ENCODE measurements around the gene CFAP45. TPM values are rescaled to one million over a fixed set of nuclear protein-coding genes. Genes with fewer than 3 reads are reported as not detected.

Gene CFAP45
- total RNA-seq, 1 donor from 2014 or later = 0.74 TPM

DNA sequence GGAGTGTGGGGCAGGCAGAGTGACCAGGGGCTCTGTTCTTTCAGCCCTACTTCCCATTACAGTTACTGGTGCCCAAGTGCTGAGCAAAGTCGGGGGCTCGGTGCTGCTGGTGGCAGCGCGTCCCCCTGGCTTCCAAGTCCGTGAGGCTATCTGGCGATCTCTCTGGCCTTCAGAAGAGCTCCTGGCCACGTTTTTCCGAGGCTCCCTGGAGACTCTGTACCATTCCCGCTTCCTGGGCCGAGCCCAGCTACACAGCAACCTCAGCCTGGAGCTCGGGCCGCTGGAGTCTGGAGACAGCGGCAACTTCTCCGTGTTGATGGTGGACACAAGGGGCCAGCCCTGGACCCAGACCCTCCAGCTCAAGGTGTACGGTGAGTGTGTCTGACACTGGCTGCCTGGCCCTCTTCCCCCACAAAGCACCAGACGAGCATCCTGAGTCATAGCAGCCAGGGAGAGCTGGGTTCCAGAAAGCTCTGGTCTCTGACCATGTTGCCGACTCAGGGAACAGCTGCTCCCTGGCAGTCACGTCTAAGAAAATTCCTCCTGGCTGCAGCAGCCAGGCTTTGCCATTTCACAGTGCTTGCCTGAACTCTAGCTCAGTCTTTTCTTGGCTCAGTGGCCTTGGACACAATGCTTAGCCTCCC lies 70.0 kb downstream of the CFAP45 start:
- DNase-seq (ENCODE audit: low spot score, unreplicated experiment) = no peak
- H3K4me3 Mint-ChIP-seq (ENCODE audit: low read depth) = no peak overlapping the region
- H3K27ac Mint-ChIP-seq = no peak overlapping the region
- no peaks in the 10 kb centered on the region for H3K36me3 Mint-ChIP-seq (ENCODE audit: insufficient read depth)
- no peaks in the 10 kb centered on the region for H3K9me3 Mint-ChIP-seq (ENCODE audit: low read depth)
- TF ChIP-seq, protein P1, sequence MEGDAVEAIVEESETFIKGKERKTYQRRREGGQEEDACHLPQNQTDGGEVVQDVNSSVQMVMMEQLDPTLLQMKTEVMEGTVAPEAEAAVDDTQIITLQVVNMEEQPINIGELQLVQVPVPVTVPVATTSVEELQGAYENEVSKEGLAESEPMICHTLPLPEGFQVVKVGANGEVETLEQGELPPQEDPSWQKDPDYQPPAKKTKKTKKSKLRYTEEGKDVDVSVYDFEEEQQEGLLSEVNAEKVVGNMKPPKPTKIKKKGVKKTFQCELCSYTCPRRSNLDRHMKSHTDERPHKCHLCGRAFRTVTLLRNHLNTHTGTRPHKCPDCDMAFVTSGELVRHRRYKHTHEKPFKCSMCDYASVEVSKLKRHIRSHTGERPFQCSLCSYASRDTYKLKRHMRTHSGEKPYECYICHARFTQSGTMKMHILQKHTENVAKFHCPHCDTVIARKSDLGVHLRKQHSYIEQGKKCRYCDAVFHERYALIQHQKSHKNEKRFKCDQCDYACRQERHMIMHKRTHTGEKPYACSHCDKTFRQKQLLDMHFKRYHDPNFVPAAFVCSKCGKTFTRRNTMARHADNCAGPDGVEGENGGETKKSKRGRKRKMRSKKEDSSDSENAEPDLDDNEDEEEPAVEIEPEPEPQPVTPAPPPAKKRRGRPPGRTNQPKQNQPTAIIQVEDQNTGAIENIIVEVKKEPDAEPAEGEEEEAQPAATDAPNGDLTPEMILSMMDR (IDR thresholded peaks at IDR 0.05; ENCODE audit: unreplicated experiment) = no peak
- peaks cover 77% of the 10 kb centered on the region for H3K27me3 Mint-ChIP-seq
- H3K4me1 Mint-ChIP-seq (ENCODE audit: low read depth) = peaks cover 10% of the 10 kb centered on the region

DNA sequence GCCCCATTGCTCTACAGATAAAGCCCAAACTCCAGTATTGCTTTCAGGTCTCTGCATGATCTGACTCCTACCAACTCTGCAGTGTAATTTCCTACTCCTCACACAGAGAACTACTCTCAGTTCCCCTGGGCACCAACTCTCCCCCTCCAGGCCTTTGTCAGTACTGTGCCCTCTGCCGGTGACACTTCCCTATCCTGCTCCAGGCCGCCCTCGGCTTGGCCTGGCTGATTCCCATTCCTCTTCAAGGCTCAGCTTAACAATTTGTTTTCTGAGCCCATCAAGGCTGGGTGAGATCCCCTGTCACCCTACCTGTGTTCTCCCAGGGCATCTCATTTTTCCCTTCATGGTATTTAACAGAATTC lies 70.7 kb downstream of the CFAP45 start:
- no peak for DNase-seq (ENCODE audit: low spot score, unreplicated experiment)
- Mint-ChIP-seq H3K9me3 (ENCODE audit: low read depth) (no peaks in the 10 kb centered on the region), H3K27me3 (peaks cover 78% of the 10 kb centered on the region), H3K36me3 (ENCODE audit: insufficient read depth) (no peaks in the 10 kb centered on the region), H3K27ac (no peak overlapping the region), H3K4me3 (ENCODE audit: low read depth) (no peak overlapping the region), H3K4me1 (ENCODE audit: low read depth) (peaks cover 10% of the 10 kb centered on the region)
- TF ChIP-seq, protein P1 (IDR thresholded peaks at IDR 0.05; ENCODE audit: unreplicated experiment) = peak; percentile 61

DNA sequence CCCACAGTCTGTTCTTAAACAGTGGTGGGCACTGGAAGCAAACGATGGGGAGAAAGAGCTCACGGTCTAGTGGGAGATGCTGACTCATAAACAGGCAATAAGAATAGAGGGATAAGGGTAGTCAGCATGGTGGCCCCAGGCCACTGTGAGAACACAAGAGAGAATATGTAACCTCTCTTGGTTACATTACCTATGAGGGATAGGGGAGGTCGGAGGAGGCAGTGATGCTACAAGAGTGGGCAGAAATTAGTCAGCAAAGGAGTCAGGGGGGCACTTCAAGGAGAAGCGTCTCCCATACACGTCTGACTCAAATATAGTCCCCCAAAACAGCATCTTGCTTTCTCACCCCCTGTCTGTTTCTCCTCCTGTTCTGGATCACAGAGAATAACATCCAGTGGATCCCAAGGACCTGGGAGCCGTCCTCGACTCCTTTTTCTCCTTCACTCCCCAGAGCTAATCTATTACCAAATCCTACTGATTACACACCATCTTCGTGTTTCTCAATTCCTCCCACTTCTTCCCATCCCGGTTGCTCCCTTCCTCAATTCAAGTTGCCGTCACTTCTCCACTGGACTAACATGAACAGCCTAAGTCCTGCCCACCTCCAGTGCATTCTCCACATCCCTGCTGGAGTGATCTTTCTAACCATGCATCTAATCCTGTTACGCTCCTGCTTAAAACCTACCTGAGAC lies 71.2 kb downstream of the CFAP45 start:
- TF ChIP-seq, protein P1 (IDR thresholded peaks at IDR 0.05; ENCODE audit: unreplicated experiment) = no peak
- no peaks in the 10 kb centered on the region for H3K36me3 Mint-ChIP-seq (ENCODE audit: insufficient read depth)
- H3K27ac Mint-ChIP-seq = no peak overlapping the region
- no peaks in the 10 kb centered on the region for H3K9me3 Mint-ChIP-seq (ENCODE audit: low read depth)
- peaks cover 10% of the 10 kb centered on the region for H3K4me1 Mint-ChIP-seq (ENCODE audit: low read depth)
- DNase-seq (ENCODE audit: low spot score, unreplicated experiment) = no peak
- H3K27me3 Mint-ChIP-seq = peaks cover 80% of the 10 kb centered on the region
- no peak overlapping the region for H3K4me3 Mint-ChIP-seq (ENCODE audit: low read depth)

DNA sequence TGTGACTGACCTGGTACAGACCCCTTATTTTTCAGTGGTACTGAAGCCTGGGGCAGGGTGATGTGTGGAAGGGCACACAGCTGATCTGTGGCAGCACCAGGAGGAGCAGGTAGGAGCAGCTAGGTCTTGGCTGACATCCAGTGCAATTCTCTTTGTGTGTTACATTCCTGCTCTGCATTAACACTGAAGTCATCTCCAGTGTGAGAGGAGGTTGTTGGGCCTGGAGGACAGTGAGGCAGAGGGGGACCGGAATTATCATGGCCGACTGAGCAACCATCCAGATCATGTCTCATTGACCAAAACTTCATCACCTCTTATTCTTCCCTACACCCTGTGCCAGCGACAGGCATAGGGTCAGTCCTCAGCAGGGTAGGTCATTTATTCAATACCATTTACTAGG lies 71.8 kb downstream of the CFAP45 start:
- H3K9me3 Mint-ChIP-seq (ENCODE audit: low read depth) = no peaks in the 10 kb centered on the region
- peaks cover 14% of the 10 kb centered on the region for H3K4me1 Mint-ChIP-seq (ENCODE audit: low read depth)
- no peak for DNase-seq (ENCODE audit: low spot score, unreplicated experiment)
- peaks cover 80% of the 10 kb centered on the region for H3K27me3 Mint-ChIP-seq
- TF ChIP-seq, protein P1 (IDR thresholded peaks at IDR 0.05; ENCODE audit: unreplicated experiment) = no peak
- H3K27ac Mint-ChIP-seq = no peak overlapping the region
- no peak overlapping the region for H3K4me3 Mint-ChIP-seq (ENCODE audit: low read depth)
- H3K36me3 Mint-ChIP-seq (ENCODE audit: insufficient read depth) = no peaks in the 10 kb centered on the region

DNA sequence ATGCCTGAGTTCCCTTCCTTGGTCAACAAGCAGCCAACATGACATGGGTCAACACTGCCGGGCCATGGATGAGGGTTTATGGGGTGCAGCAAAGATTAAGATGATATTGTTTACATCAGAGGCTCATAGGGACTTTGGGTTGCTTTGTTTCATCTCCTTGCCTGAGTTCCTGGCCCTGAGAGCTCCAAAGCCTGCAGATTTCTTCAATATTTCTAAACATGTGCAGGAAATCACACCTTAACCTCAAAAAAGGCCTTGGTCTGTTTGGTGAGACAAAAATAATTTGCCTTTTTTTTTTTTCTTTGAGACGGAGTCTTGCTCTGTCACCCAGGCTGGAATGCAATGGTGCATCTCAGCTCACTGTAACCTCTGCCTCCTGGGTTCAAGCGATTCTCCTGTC lies 72.4 kb downstream of the CFAP45 start:
- TF ChIP-seq, protein P1 (IDR thresholded peaks at IDR 0.05; ENCODE audit: unreplicated experiment) = no peak
- peaks cover 86% of the 10 kb centered on the region for H3K27me3 Mint-ChIP-seq
- no peak overlapping the region for H3K4me3 Mint-ChIP-seq (ENCODE audit: low read depth)
- no peak overlapping the region for H3K27ac Mint-ChIP-seq
- H3K9me3 Mint-ChIP-seq (ENCODE audit: low read depth) = no peaks in the 10 kb centered on the region
- DNase-seq (ENCODE audit: low spot score, unreplicated experiment) = no peak
- no peaks in the 10 kb centered on the region for H3K36me3 Mint-ChIP-seq (ENCODE audit: insufficient read depth)
- peaks cover 15% of the 10 kb centered on the region for H3K4me1 Mint-ChIP-seq (ENCODE audit: low read depth)
